ENCODE measurements around the gene MCM5. TPM values are rescaled to one million over a fixed set of nuclear protein-coding genes. Genes with fewer than 3 reads are reported as not detected.

MCM5 gene
- total and polyA plus RNA-seq, 2 of the 13 experiments (the other 11 are each of a cell fraction or from before 2014, with no cell fraction given): 40.2 to 93.5 TPM

DNA sequence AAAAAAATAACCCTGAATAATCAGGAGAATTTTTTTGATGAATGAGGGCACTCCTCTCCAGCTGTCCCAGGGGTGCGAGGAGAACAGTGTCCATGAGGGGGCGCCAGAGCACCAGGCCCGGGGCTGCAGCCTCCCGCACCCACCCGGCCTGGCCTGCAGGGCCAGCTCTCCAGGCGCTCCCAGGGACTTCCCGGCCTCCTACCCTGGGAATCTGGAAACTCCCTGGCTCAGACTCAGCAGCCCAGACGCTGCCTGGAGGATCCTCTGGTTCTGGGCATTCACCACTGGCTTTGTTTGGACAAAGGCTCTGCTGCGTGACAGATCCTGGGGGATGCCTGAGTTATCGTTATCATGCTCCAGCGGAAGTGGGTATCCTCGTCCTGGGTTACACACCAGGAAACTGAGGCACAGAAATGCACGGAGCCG, 31.0 kb downstream of the MCM5 start (continued):
- TF ChIP-seq NFAT5 (CRISPR knock-in tag; IDR thresholded peaks at IDR 0.05) (no peak), ATF2 (CRISPR knock-in tag; IDR thresholded peaks at IDR 0.05) (no peak), IKZF4 (CRISPR knock-in tag; IDR thresholded peaks at IDR 0.05; ENCODE audit: borderline replicate concordance, low read depth, not compliant biosample characterization) (no peak), MYNN (CRISPR knock-in tag; IDR thresholded peaks at IDR 0.05; ENCODE audit: low read depth) (no peak), SIX1 (CRISPR knock-in tag; IDR thresholded peaks at IDR 0.05; ENCODE audit: borderline replicate concordance) (no peak), AHR (CRISPR knock-in tag; IDR thresholded peaks at IDR 0.05) (peak; percentile 41; the same call in 1 of the 2 replicates), ZNF597 (CRISPR knock-in tag; IDR thresholded peaks at IDR 0.05) (no peak), SMC3 (IDR thresholded peaks at IDR 0.05; ENCODE audit: low read length) (peak; percentile 78), ZFP36L1 (CRISPR knock-in tag; IDR thresholded peaks at IDR 0.05) (no peak), MXD3 (CRISPR knock-in tag; IDR thresholded peaks at IDR 0.05) (no peak; the same call in 1 of the 2 replicates), HNRNPH1 (optimal IDR thresholded peaks at IDR 0.05; ENCODE audit: low read depth, low read length) (no peak), KDM1A (CRISPR knock-in tag; IDR thresholded peaks at IDR 0.05) (no peak), ZNF460 (CRISPR knock-in tag; IDR thresholded peaks at IDR 0.05; ENCODE audit: borderline replicate concordance) (no peak), CENPX (CRISPR knock-in tag; IDR thresholded peaks at IDR 0.05) (no peak), ZEB1 (IDR thresholded peaks at IDR 0.05; ENCODE audit: insufficient replicate concordance, low read depth) (no peak), CENPT (CRISPR knock-in tag; IDR thresholded peaks at IDR 0.05; ENCODE audit: low read depth) (no peak)
- TF ChIP-seq, protein P1, sequence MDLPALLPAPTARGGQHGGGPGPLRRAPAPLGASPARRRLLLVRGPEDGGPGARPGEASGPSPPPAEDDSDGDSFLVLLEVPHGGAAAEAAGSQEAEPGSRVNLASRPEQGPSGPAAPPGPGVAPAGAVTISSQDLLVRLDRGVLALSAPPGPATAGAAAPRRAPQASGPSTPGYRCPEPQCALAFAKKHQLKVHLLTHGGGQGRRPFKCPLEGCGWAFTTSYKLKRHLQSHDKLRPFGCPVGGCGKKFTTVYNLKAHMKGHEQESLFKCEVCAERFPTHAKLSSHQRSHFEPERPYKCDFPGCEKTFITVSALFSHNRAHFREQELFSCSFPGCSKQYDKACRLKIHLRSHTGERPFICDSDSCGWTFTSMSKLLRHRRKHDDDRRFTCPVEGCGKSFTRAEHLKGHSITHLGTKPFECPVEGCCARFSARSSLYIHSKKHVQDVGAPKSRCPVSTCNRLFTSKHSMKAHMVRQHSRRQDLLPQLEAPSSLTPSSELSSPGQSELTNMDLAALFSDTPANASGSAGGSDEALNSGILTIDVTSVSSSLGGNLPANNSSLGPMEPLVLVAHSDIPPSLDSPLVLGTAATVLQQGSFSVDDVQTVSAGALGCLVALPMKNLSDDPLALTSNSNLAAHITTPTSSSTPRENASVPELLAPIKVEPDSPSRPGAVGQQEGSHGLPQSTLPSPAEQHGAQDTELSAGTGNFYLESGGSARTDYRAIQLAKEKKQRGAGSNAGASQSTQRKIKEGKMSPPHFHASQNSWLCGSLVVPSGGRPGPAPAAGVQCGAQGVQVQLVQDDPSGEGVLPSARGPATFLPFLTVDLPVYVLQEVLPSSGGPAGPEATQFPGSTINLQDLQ (CRISPR knock-in tag; IDR thresholded peaks at IDR 0.05): no peak

Data from HepG2 (cell line).